ENCODE data around the gene IPO11.
"Not testable (repeated sequence)": the region's sequence is repeated elsewhere in the genome, so short reads cannot be mapped to it uniquely, and the experiment has no call there.

The IPO11 gene

GRCh38 chr5:62607615-62608014 is 195.1 kb downstream of the IPO11 start:
- no peak for DNase-seq

- DNase-seq = no peak
Measured at GRCh38 chr5:62608529-62609511, 196.3 kb downstream of the IPO11 start.

GRCh38 chr5:62614355-62614754 is 201.8 kb downstream of the IPO11 start:
- DNase-seq = no peak

GRCh38 chr5:62616615-62617277 is 204.2 kb downstream of the IPO11 start:
- DNase-seq = no peak

- DNase-seq = no peak
Measured at GRCh38 chr5:62617943-62618342, 205.4 kb downstream of the IPO11 start.

- no peak for DNase-seq
Measured at GRCh38 chr5:62620761-62621160, 208.2 kb downstream of the IPO11 start.

GRCh38 chr5:62621280-62621679 is 208.7 kb downstream of the IPO11 start:
- DNase-seq = no peak

GRCh38 chr5:62623271-62623670 is 210.7 kb downstream of the IPO11 start:
- no peak for DNase-seq

GRCh38 chr5:62624436-62624835 is 211.9 kb downstream of the IPO11 start:
- not testable (repeated sequence) for DNase-seq

GRCh38 chr5:62626534-62626933 is 214.0 kb downstream of the IPO11 start:
- no peak for DNase-seq

- DNase-seq = no peak
Measured at GRCh38 chr5:62627121-62627520, 214.6 kb downstream of the IPO11 start.

- DNase-seq = no peak
Measured at GRCh38 chr5:62627901-62628300, 215.3 kb downstream of the IPO11 start.

- no peak for DNase-seq
Measured at GRCh38 chr5:62631909-62632580, 219.5 kb downstream of the IPO11 start.

- no peak for DNase-seq
Measured at GRCh38 chr5:62633243-62633642, 220.7 kb downstream of the IPO11 start.

GRCh38 chr5:62640446-62640845 is 227.9 kb downstream of the IPO11 start:
- DNase-seq = no peak

- DNase-seq = no peak
Measured at GRCh38 chr5:62642468-62642867, 229.9 kb downstream of the IPO11 start.

- DNase-seq = no peak
Measured at GRCh38 chr5:62643556-62644451, 231.2 kb downstream of the IPO11 start.

GRCh38 chr5:62645223-62645622 is 232.7 kb downstream of the IPO11 start:
- no peak for DNase-seq

- no peak for DNase-seq
Measured at GRCh38 chr5:62647241-62647640, 234.7 kb downstream of the IPO11 start.

- DNase-seq = no peak
Measured at GRCh38 chr5:62649025-62649424, 236.5 kb downstream of the IPO11 start.

- DNase-seq = no peak
Measured at GRCh38 chr5:62649476-62650113, 237.0 kb downstream of the IPO11 start.

GRCh38 chr5:62650197-62650596 is 237.6 kb downstream of the IPO11 start:
- no peak for DNase-seq

Measured in NCI-H748 treated with DMSO at 0.1 percent for 48 hours (cell line).